Left lobe of liver (tissue), 2 donors: ENCODE results near the gene EEF1A2. TPM values are rescaled to one million over a fixed set of nuclear protein-coding genes. Genes with fewer than 3 reads are reported as not detected.
"Not testable (repeated sequence)": the region's sequence is repeated elsewhere in the genome, so short reads cannot be mapped to it uniquely, and the experiment has no call there.

Source experiments
- ATAC-seq: fragments of 200-7000 bp; cut with Tn5 transposase; one replicate; pipeline ENCODE4 v1.9.1; 2020; ENCODE audit warnings: mild to moderate bottlenecking, moderate library complexity
- DNase-seq: peaks from one replicate; pipeline ENCODE4 v3.0.0-alpha.2; 2020; ENCODE audit warnings: low spot score
- total RNA-seq: library from RNA; stranded (reverse); gene quantifications from one replicate; pipeline ENCODE4 v1.2.1, GENCODE V29; 2021
- donor health status: DM: no; HTN: no; CAD: no; lungs with moderate emphysema.
- donor health status: DM: no; HTN: yes; CAD: no.

The EEF1A2 gene
- total RNA-seq, 1 donor from 2014 or later: 0.73 TPM

DNA sequence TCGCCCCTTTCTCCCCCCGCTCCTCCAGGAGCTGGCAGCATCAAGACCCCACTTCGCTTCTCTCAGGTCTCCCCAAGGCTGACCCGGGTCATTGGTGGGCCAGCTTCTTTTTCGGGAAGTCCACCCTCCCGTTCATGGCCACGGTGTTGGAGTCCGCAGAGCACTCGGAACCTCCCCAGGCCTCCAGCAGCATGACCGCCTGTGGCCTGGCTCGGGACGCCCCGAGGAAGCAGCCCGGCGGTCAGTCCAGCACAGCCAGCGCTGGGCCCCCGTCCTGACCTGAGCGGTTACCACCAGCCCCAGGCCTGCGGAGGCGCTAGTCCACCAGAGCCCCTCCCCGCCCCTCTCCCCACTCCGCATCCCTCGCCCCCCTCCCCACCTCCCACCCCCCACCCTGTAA, 22.7 kb upstream of the EEF1A2 start:
- DNase-seq: no peak
- no peak for ATAC-seq

DNA sequence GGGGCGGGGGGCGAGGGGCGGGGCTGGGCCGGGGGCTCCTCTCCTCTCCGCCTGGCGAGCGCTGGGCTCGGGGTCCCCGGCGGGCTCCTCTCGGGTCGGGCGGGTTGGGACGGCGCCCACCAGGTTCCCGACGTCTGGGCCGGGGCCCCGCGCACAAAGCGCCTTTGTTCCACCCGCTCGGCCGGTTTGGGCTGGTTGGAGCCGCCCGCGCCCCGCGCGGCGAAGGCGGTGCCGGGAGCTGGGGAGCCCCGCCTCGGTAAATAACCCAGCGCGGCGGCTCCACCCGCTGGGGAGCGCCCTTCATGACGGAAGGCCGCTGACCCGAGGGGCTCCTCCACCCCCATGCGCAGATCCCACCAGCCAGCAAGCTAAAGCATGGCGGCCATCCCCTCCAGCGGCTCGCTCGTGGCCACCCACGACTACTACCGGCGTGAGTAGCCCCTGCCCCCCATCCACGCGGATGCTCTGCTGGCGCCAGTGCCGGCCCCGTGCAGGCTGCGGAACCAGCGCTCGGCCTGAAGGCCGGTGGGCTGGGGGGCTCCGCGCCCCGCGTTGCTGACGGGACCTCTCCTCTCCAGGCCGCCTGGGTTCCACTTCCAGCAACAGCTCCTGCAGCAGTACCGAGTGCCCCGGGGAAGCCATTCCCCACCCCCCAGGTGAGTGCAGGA, 22.2 kb upstream of the EEF1A2 start:
- DNase-seq (peak; percentile 77), ATAC-seq (peak; percentile 73)

- peak; percentile 94 for ATAC-seq
- peak; percentile 86 for DNase-seq
These were observed 21.6 kb upstream of the EEF1A2 start, which contains the start of gene PPDPF for GRCh38 chr20:63520504-63520933. TSS of gene PPDPF (plus strand) at chr20:63520765. CDS start at chr20:63521309, 544 bp downstream.

GRCh38 chr20:63519668-63520503, 21.0 kb upstream of the EEF1A2 start:
- ATAC-seq (peak; percentile 49), DNase-seq (no peak)

GRCh38 chr20:63518946-63519667, 20.2 kb upstream of the EEF1A2 start:
- DNase-seq (peak; percentile 48), ATAC-seq (no peak)

- no peak for ATAC-seq
- DNase-seq: no peak
These were observed 19.5 kb upstream of the EEF1A2 start for GRCh38 chr20:63518351-63518861.

- DNase-seq (peak; percentile 45), ATAC-seq (no peak)
These were observed 18.8 kb upstream of the EEF1A2 start for GRCh38 chr20:63517376-63518309.

- DNase-seq, ATAC-seq: not testable (repeated sequence)
These were observed 15.6 kb upstream of the EEF1A2 start for GRCh38 chr20:63514520-63514919.

DNA sequence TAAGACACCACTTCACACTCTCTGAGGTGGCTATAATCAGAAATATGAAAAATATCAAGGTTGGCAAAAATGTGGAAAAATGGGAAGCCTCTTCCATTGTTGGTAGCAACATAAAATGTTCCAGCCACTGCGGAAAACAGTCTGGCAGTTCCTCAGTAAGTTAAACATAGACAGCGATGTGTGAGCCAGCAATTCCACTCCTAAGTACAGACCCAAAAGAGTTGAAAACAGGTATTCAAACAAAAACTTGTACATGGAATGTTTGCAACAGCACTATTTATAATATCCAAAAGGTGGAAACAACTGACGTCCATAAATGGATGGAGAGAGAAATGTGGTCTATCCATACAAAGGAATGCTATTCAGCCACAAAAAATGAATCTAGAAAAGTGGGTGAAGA, 14.3 kb upstream of the EEF1A2 start:
- DNase-seq: no peak
- ATAC-seq: no peak

- DNase-seq: no peak
These were observed 10.2 kb upstream of the EEF1A2 start for GRCh38 chr20:63509088-63509564.

GRCh38 chr20:63508072-63508768, 9.3 kb upstream of the EEF1A2 start:
- DNase-seq (no peak), ATAC-seq (no peak)

More at GRCh38 chr20:63509088-63509564, 10.2 kb upstream of the EEF1A2 start:
- no peak for ATAC-seq

DNA sequence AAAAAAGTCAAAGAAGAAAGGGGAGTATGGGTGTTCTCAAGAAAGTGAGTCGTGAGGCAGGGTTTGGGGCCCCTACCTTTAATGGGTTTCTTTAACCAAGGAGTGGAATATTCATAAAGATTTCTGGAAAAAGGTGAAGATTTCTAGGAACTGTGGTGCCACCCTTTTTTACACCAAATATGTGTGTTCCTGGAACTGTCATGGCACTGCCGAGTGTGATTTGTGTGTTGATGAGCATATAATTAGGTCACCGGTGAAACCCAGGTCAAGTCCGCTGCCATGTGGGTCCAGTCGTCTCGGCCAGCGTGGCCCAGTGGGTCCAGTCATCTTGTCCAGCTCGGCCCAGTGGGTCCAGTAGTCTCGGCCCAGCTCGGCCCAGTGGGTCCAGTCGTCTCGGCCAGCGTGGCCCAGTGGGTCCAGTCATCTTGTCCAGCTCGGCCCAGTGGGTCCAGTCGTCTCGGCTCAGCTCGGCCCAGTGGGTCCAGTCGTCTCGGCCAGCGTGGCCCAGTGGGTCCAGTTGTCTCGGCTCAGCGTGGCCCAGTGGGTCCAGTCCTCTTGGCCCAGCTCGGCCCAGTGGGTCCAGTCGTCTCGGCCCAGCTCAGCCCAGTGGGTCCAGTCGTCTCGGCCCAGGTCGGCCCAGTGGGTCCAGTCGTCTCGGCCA, 8.3 kb upstream of the EEF1A2 start:
- ATAC-seq: no peak
- DNase-seq: no peak

DNA sequence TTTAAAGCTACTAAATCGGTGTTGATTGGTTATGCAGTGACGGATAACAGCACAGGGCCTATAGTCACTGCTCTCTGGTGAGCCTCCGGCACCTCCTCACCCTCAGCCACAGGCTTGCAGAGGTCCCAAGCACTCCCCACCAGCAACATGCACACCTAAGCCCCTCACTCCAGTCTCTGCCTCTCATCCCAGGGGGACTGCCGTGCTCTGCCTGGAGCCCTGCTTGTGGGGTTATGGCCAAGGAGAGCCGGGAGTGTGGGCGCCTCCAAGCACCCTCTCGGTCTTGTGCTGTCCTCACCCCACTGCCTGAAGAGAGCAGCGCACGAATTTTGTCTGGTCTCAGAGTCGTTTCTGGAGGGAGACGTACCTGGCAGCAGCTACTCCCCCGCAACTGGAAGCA, 6.8 kb upstream of the EEF1A2 start:
- no peak for ATAC-seq

GRCh38 chr20:63505281-63505680, 6.4 kb upstream of the EEF1A2 start:
- DNase-seq: no peak

More for the DNA sequence above, 6.8 kb upstream of the EEF1A2 start:
- no peak for DNase-seq

DNA sequence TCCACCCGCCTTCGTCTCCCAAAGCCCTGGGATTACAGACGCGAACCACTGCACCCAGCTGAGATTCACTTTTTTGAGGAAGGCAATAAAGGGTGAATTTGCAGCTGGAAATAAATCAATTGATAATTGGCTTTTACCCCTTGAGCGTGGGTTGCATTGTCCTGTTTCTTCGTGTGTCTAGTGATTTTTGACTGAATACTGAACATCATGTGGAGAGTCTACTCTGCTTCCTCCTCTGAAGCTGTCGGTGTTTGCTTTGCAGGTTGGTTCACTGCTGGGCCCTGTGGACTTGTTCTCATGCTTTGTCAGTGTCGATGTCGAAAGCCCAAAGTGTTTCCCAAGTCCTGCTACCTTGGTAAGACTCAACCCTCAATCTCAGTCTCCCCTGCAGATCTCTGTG, 5.8 kb upstream of the EEF1A2 start:
- DNase-seq: no peak
- ATAC-seq: no peak

More at GRCh38 chr20:63505281-63505680, 6.4 kb upstream of the EEF1A2 start:
- no peak for ATAC-seq

- DNase-seq: no peak
These were observed 4.6 kb upstream of the EEF1A2 start for GRCh38 chr20:63503524-63503923.

DNA sequence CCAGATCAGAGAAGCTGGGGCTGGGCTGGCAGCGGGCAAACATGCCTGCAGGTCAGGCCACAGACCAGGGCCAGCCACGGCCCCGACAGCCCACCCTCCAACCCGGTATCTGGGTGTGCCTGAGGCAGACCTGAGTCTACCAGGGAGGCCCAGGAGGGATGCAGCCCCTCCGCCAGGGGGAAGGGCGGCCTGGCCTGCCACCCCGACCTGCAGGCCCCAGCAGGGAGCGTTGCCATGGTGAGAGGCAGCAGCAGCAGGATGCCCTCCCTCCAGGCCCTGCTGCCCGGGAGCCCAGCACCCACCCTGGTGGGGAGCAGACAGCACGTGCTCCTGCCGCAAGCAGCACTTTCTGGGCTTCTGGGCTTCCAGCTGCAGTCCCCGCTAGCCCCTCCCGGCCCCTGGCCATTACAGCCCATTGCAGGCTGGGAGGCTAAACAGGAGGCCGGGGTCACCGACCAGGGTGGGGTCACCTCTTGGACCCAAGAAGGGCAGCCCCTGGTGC, 3.8 kb upstream of the EEF1A2 start:
- DNase-seq: no peak

More at GRCh38 chr20:63503524-63503923, 4.6 kb upstream of the EEF1A2 start:
- no peak for ATAC-seq

More for the DNA sequence above, 3.8 kb upstream of the EEF1A2 start:
- no peak for ATAC-seq
